ENCODE data around the gene MITF. TPM values are rescaled to one million over a fixed set of nuclear protein-coding genes. Genes with fewer than 3 reads are reported as not detected.

MITF gene
- total RNA-seq, 4 donors from 2014 or later = 19.4 to 35.3 (median 21.7) TPM

- no peak overlapping the region for H3K27ac ChIP-seq
- DNase-seq (ENCODE audit: low spot score in 2 of 2) = no peak
- H3K27me3 ChIP-seq = no peaks in the 10 kb centered on the region
- TF ChIP-seq EP300 (IDR thresholded peaks at IDR 0.05) = no peak
- TF ChIP-seq POLR2A (IDR thresholded peaks at IDR 0.05) = no peak
- no peak for TF ChIP-seq POLR2AphosphoS5 (IDR thresholded peaks at IDR 0.05)
- no peak for TF ChIP-seq CTCF (IDR thresholded peaks at IDR 0.05)
- H3K4me3 ChIP-seq = no peak overlapping the region
- WGBS = 71% methylated on average over 3 of the region's 3 CpGs
- no peaks in the 10 kb centered on the region for H3K9me3 ChIP-seq
- peaks cover 19% of the 10 kb centered on the region for H3K36me3 ChIP-seq
- no peaks in the 10 kb centered on the region for H3K4me1 ChIP-seq
Observed at GRCh38 chr3:69944931-69945493, 205.7 kb downstream of the MITF start.

- DNase-seq (ENCODE audit: low spot score in 2 of 2) = no peak
- Histone ChIP-seq H3K27me3 (no peaks in the 10 kb centered on the region), H3K36me3 (peaks cover 11% of the 10 kb centered on the region), H3K27ac (no peak overlapping the region), H3K4me3 (no peak overlapping the region), H3K9me3 (no peaks in the 10 kb centered on the region), H3K4me1 (no peaks in the 10 kb centered on the region)
- 9% methylated on average over 4 of the region's 4 CpGs for WGBS
- TF ChIP-seq CTCF (IDR thresholded peaks at IDR 0.05) (peak in 1 of 2 donors; percentile 34), EP300 (IDR thresholded peaks at IDR 0.05) (no peak)
Observed at GRCh38 chr3:69948246-69948862, 209.1 kb downstream of the MITF start.

GRCh38 chr3:69951616-69952015 is 212.4 kb downstream of the MITF start:
- Histone ChIP-seq H3K4me3 (no peak overlapping the region), H3K27ac (no peak overlapping the region), H3K9me3 (no peaks in the 10 kb centered on the region), H3K4me1 (no peaks in the 10 kb centered on the region), H3K36me3 (peaks cover 11% of the 10 kb centered on the region), H3K27me3 (no peaks in the 10 kb centered on the region)
- DNase-seq (ENCODE audit: low spot score in 2 of 2) = no peak
- TF ChIP-seq POLR2AphosphoS5 (IDR thresholded peaks at IDR 0.05) (no peak), EP300 (IDR thresholded peaks at IDR 0.05) (no peak), CTCF (IDR thresholded peaks at IDR 0.05) (no peak), POLR2A (IDR thresholded peaks at IDR 0.05) (no peak)
- 83% methylated on average over 3 of the region's 3 CpGs for WGBS

GRCh38 chr3:69959581-69959980 is 220.3 kb downstream of the MITF start:
- Histone ChIP-seq H3K4me3 (no peak overlapping the region), H3K36me3 (peaks cover 26% of the 10 kb centered on the region), H3K9me3 (no peaks in the 10 kb centered on the region), H3K4me1 (peaks cover 4% of the 10 kb centered on the region), H3K27me3 (no peaks in the 10 kb centered on the region), H3K27ac (no peak overlapping the region)
- 92% methylated on average over 7 of the region's 7 CpGs for WGBS
- no peak for TF ChIP-seq EP300 (IDR thresholded peaks at IDR 0.05)
- no peak for TF ChIP-seq CTCF (IDR thresholded peaks at IDR 0.05)
- no peak for TF ChIP-seq POLR2A (IDR thresholded peaks at IDR 0.05)
- TF ChIP-seq POLR2AphosphoS5 (IDR thresholded peaks at IDR 0.05) = no peak
- no peak for DNase-seq (ENCODE audit: low spot score in 2 of 2)

GRCh38 chr3:69961706-69962439 is 222.6 kb downstream of the MITF start:
- TF ChIP-seq POLR2AphosphoS5 (IDR thresholded peaks at IDR 0.05) = no peak
- no peak for TF ChIP-seq EP300 (IDR thresholded peaks at IDR 0.05)
- no peak for TF ChIP-seq CTCF (IDR thresholded peaks at IDR 0.05)
- no peak for TF ChIP-seq POLR2A (IDR thresholded peaks at IDR 0.05)
- no peak for DNase-seq (ENCODE audit: low spot score in 2 of 2)
- peaks cover 4% of the 10 kb centered on the region for H3K4me1 ChIP-seq
- 69% methylated on average over 5 of the region's 5 CpGs for WGBS
- peaks cover 32% of the 10 kb centered on the region for H3K36me3 ChIP-seq
- H3K9me3 ChIP-seq = no peaks in the 10 kb centered on the region
- no peak overlapping the region for H3K27ac ChIP-seq
- H3K27me3 ChIP-seq = no peaks in the 10 kb centered on the region
- H3K4me3 ChIP-seq = no peak overlapping the region

Data from suprapubic skin (tissue), 4 donors.